Stimulated activated CD4-positive, alpha-beta T cell treated with anti-CD3 and anti-CD28 coated beads, Interleukin-1b, Interleukin-23, amount 100 ng/mL, for 48 hours (primary cell): ENCODE measurements around the gene TFPT.

ENCODE experiments used
- DNase-seq: peaks from one replicate; pipeline ENCODE4 v3.0.0-alpha.2; 2020

The TFPT gene

DNA sequence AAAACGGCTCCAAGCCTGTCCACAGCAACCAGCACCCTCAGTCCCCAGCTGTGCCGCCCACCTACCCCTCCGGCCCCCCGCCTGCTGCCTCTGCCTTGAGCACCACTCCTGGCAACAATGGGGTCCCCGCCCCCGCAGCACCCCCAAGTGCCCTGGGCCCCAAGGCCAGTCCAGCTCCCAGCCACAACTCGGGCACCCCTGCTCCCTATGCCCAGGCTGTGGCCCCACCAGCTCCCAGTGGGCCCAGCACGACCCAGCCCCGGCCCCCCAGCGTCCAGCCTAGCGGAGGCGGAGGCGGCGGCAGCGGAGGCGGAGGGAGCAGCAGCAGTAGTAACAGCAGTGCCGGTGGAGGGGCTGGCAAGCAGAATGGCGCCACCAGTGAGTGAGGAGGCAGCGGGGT lies 32.7 kb upstream of the TFPT start:
- no peak for DNase-seq

- DNase-seq, result no peak
These were observed 32.2 kb upstream of the TFPT start for GRCh38 chr19:54147676-54148075.

GRCh38 chr19:54145541-54146158 lies 30.2 kb upstream of the TFPT start:
- DNase-seq, result no peak

DNA sequence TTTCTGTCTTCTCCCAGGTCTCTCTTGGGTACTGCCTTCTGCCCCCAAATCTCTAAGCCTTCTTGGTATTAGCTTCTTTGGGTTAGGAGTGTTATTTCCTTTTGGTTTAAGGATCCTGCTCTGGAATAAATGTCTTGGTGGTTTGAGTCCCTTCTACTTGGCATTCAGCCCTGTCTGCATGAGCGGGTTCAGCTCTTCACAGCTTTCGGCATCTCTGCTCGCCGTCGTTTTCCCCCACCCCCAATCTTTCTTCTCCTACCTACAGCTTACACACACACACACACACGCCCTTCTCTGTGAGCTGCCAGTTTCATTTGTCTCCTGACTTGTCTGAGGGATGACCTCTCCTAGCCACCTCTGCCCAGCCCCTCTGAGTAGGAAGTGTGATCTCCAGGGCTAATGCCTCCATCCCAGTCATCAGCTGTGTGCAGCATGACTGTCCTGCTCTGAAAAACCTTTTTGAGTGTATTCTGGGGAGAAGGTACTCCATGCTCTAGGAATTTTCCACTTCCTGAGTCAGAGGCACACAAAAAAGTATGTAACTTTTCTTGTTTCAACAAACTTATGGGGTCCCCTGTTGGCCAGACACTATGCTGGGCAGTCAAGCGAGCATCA lies 26.8 kb upstream of the TFPT start:
- no peak for DNase-seq

DNA sequence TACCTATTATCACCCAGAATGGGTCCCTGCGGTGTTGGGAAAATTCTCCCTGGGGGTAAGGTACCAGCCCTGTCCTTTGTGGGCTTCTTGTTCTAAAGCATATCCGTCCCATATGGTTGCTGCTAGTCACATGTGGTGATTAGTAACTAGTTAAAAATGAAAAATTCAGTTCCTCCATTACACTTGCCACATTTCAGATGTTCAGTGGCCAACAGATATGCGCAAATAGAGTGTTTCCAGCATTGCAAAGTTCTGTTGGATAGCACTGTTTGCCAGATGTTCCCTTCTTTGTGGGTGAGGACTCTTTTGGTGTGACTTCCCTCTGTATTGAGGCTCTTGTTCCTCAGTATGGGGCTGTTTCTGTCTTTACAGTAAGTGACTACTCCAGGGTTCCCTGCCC lies 25.9 kb upstream of the TFPT start:
- no peak for DNase-seq

DNA sequence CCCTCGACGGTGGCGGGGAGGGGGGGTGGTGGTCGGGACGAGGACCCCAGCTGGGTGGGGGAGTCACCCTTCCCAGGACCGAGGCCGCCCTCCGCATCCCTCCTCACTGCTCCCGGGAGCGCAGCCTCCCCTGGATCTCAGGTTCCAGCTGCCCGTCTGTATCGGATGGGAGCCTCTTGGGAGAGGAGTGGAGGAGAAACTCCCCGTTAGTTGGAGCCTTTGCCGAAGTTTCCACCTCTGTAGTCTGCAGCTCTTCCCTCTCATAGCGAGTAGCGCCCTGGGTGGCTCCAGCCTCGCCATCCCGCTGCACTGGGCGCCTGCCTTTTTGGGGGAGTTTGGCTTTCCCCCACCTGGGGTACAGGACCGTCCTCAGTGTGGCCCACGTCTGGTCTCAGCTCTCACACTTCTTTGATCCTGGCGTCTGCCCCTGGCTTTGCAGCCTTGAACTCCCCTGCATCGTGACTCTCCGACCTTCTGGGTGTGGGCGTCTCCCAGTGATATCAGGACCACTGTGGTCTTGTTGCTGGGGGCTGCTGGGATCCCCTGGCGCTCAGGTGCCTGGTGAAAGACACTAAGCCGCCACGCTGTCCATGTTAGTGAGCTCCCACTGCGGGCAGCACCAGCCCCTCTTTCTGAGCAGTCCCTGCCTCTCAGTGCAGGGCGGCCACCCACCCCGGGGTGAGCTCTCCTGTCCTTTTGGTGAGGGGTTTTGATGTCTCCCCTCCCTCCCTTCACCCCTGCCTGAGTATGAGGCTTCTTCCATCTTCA lies 23.2 kb upstream of the TFPT start:
- peak; percentile 35 for DNase-seq

DNA sequence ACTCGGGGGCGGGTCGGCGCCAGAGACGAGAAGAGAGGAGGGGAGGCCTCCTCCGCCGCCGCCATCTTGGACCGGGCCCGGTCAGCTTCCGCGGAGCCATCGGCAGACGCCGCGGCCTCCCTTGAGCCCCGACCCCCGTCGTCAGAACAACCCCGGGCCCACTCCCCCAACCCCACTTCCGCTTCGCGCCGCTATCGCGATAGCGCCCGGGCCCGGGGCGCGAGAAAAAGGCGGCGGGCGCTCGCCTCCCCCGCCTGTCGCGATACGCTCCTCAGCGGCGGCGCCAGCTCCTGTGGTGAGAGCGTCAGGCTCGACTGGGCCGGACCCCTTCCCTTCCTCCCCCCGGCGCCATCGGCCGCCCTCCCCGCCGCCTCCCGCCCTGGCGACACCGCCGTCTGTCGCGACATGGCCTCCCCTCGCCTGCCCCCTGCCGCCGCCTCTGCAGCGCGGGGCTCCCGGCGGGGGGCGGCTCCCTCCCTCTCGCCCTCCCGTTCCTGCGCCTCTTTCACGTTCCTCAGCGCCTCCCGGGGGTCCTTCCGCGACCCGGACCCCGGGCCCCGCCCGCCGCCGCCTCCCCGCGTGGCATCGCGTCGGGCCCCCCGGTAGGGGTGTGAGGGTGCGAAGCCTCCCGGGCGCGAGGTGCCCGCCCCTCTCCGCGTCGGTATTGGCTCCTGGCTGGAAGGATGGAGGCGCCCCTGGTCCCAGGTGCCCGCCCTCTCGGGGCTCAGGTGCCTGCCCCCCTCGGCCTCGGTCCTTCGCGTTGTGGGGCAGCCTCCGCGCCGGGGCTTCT lies 22.4 kb upstream of the TFPT start, which contains the start of gene CNOT3:
Gene CNOT3, plus strand, starts transcription at position 64 of the 790 bp plus-strand sequence. CDS start 5,217 bp downstream, outside the sequence.
- DNase-seq, result peak; percentile 39

GRCh38 chr19:54136864-54137698 lies 21.6 kb upstream of the TFPT start:
- peak; percentile 100 for DNase-seq

DNA sequence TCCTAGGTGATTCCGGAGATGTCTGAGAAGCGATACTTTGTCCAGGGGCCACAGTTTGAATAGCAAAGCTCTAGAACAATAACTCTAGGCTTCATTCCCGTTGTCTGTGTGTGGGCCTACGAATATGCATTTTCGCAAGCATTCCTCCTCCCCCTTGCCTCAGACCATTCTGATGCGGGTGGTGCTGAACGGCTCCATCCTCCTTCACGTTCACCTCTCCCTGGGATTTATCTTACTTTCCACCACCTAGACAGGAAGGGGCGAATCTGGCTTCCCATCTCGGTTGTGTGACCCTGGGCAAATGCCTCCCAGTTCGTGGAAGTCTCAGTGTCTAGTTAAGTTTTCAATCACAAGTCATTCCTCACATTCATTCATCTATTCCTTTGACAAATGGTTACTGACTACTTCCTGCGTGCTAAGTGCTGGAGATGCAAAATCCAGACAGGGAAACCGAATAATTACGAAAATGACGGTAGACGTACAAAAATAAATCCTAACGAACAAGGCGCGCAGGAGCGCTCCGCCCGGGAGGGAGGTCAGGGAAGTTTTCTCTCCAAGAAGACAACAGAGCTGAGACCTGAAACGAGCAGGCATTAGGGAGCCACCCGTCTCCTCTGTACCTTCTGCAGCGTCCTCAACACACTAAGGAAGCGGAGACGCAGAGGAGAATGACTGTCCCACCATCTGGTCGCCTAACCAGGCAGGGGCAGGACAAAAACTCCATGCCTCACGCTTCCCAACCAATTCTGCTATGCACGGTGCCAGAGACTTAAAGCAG lies 20.8 kb upstream of the TFPT start:
- no peak for DNase-seq

GRCh38 chr19:54133957-54134590 lies 18.6 kb upstream of the TFPT start:
- DNase-seq, result no peak

DNA sequence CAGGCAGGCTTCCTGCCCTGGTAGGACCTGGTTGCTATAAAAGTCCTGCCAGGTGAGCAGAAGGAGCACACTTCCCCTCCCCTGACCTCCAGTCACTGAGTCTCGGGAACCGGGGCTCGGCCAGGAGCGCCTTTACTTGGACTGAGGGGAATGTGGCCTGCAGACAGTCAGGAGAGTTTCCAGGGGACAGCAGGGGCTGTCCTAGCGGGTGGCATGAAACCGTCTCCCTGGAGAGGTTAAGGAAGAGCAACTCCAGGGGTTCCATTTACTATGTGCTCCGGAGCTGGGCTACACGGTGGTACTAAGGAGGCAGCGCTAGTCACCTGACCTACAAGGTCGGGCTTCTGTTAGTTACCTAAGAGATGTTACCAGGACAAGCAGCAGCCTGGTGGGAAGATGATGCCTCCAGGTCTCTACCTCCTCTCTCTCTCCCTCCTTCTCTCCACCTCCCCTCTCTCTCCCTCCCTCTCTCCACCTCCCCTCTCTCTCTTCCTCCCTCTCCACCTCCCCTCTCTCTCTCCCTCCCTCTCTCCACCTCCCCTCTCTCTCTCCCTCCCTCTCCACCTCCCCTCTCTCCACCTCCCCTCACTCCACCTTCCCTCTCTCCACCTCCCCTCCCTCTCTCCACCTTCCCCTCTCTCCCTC lies 18.0 kb upstream of the TFPT start:
- no peak for DNase-seq

- no peak for DNase-seq
These were observed 14.2 kb upstream of the TFPT start for GRCh38 chr19:54129617-54129996.

- no peak for DNase-seq
These were observed 13.5 kb upstream of the TFPT start for GRCh38 chr19:54128796-54129616.

GRCh38 chr19:54128441-54128725 lies 12.9 kb upstream of the TFPT start:
- DNase-seq, result no peak

GRCh38 chr19:54127688-54128440 lies 12.4 kb upstream of the TFPT start:
- DNase-seq, result no peak

DNA sequence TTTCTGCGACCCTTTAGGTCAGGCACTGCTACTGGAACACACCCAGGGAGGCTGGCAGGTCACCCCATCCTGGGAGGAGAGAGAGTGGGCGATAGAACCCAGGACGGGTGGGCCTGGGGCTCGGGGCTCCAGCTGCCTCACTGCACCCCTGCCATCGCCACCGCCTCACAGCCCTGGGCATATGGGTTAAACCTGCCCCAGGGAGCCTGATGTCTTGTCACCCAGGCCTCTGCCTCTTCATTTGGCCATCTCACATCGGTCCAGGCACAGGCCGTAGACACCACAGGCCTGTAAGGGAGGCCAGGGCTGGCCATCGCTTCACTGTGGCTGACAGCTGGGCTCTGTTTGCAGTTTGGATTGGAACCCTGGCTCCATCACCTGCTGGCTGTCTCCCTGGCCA lies 10.3 kb upstream of the TFPT start:
- DNase-seq, result no peak

DNA sequence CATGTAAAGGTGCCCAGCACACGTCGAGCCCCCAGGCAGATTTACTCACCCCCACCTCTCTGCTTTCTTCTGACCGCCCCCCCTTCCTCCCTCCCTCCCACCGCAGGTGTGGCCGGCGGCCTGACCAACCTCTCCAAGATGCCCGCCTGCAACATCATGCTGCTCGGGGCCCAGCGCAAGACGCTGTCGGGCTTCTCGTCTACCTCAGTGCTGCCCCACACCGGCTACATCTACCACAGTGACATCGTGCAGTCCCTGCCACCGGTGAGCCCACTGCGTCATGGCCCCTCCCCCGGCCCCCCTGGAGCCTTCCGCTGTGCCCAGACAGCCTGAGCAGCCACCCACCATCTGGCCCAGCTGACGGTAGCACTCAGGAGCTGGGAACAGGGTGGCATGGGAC lies 8.9 kb upstream of the TFPT start:
- no peak for DNase-seq

DNA sequence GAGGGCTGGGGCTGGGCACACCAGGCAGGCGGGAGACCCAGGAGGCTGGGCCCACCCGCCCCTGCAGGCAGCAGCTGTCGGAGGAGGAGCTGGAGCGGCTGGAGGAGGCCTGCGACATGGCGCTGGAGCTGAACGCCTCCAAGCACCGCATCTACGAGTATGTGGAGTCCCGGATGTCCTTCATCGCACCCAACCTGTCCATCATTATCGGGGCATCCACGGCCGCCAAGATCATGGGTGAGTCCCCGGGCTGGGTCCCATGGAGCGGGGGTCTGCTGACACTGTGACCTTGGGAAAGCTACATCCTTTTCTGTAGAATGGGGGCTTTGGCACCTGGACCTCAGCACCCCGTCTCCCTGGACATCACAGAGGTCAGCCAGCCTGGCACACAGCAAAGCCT lies 8.2 kb upstream of the TFPT start:
- no peak for DNase-seq

DNA sequence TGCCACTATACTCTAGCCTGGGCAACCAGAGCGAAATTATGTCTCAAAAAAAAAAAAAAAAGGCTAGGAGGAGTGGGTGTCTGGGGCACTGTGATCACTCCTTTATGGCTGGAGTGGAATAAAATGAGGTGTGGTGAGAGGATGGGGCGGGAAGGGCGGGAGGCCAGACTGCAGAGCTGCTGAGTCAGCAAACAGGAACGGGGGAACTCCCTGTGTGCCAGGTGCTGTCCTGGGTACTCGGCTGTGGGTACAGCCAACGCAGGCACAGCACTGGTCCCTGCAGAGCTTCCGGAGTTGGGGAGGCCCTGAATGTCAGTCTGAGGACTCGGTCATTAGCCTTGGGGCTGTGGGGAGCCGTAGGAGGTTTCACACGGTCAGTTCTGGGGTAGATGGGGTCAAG lies 5.8 kb upstream of the TFPT start:
- no peak for DNase-seq
